ENCODE data around the gene MRPL34. TPM values are rescaled to one million over a fixed set of nuclear protein-coding genes. Genes with fewer than 3 reads are reported as not detected.

MRPL34 gene
- total and polyA plus RNA-seq, 2 experiments from 2014 or later, result 23.0 to 78.8 TPM

DNA sequence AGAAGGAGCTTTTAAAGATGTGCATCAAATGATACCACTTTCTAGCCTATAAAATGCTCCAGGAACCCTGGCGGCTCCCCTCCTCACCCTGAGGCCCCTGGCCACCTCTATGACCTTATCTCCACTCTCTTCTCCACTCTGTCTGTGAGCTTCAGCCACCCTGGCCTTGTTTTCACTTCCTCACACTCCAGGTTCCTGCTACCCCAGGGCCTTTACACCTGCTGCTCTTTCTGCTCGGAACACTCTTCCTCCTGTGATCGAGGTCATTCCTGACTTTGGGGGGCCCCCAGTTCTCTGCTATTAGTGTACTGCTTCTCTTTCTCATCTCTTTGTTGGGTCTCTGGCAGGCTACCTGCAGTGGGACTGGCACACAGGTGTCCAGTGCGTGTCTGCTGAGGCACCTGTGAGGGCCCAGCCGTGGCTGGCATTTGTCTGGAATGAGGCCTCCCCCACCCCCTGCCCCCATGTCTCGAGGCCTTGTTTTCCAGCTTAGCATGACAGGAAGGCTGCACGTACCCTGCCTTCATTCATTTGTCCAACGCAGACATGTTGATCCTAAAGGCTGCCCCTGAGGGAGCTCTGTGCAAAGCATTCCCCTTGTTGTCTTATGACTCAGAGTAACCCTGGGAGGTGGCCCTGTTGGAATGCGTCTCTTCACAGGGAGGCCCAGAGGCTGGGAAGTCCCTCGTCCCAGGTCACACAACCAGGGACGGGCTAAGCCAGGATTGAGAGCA, 6.0 kb downstream of the MRPL34 start:
- in situ Hi-C loops (cut with MboI), result no loop called here
- Histone ChIP-seq H3K27ac (peak overlapping the region; percentile 69), H4K20me1 (ENCODE audit: insufficient read depth) (no peaks in the 10 kb centered on the region), H3K4me2 (ENCODE audit: unreplicated experiment) (peak overlapping the region; percentile 53), H3K4me1 (ENCODE audit: insufficient read depth) (peaks cover 26% of the 10 kb centered on the region), H3K9me2 (ENCODE audit: insufficient read depth) (no peaks in the 10 kb centered on the region), H2AFZ (no peak overlapping the region), H3K27me3 (replicated peaks; ENCODE audit: insufficient read depth) (no peaks in the 10 kb centered on the region), H3K79me2 (ENCODE audit: insufficient read depth) (peaks cover 68% of the 10 kb centered on the region), H3K9me3 (ENCODE audit: low read depth) (no peaks in the 10 kb centered on the region), H3K36me3 (ENCODE audit: low read depth) (no peaks in the 10 kb centered on the region; the same call in 1 of the 2 replicates), H3K9ac (peak overlapping the region; percentile 62), H3K4me3 (peak overlapping the region; percentile 43; the same call in 1 of the 2 replicates), H3F3A (ENCODE audit: insufficient read depth) (0 out of 2 replicates have a peak, but pooled peaks cover under 1% of the 10 kb centered on the region)
- WGBS, 2 experiments (ENCODE audit: low coverage in 1 of 2, low lambda C conversion rate in 2 of 2, missing lambda C conversion rate in 2 of 2), result 61 to 63% methylated on average over 10 to 11 of the region's 11 CpGs
- DNase-seq, result peak; percentile 85
- TF ChIP-seq EZH2 (IDR thresholded peaks at IDR 0.05; ENCODE audit: insufficient read depth, poor library complexity, severe bottlenecking) (no peak), EZH2phosphoT487 (IDR thresholded peaks at IDR 0.05; ENCODE audit: insufficient read depth, low read depth) (no peak)

DNA sequence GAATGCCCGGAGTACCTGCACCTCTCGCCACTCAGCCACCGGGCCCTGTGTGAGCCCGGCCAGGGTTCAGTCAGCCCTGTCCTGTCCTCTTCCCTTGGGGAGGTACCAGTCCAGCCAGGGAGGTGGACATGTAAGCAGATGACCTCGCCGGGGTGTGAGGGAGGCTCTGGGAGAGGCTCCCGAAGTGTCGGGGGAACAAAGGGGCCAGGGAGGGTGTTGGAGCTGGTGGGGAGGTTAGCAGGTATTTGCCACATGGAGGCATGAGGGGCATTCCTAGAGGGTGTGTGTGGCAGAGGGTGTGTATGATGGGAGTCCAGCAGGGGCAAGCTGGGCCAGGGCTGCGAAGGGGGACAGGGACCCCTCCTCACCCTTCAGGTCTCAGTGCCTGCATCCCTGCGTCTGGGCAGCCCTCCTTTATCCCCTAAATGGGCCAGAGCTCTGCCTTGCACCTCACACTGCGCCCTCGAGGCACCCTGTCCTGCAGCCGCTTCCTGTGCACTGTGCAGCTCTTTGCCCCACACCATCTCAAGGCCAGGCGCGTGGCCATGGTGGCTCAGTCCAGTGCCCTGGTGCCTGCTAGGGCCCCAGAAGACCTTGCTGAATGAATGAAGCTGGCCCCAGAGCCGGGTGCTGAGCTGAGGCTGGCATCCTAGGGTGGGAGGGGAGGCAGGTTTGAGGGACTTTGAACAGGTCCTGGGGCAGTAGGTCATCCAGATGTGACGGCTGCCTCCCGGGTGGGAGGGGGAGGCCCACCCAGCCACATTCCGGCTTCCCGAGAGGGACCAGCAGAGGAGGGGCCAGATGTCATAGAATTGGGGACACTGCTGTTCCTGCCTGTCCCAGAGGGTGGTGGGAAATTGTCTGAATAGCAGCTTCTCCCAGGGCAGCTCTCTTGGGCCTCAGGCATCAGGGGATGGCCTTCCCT, 6.8 kb downstream of the MRPL34 start:
- no peak for TF ChIP-seq EZH2phosphoT487 (IDR thresholded peaks at IDR 0.05; ENCODE audit: insufficient read depth, low read depth)
- no peak for TF ChIP-seq EZH2 (IDR thresholded peaks at IDR 0.05; ENCODE audit: insufficient read depth, poor library complexity, severe bottlenecking)
- 76 to 78% methylated on average over 19 to 20 of the region's 20 CpGs for WGBS, 2 experiments (ENCODE audit: low coverage in 1 of 2, low lambda C conversion rate in 2 of 2, missing lambda C conversion rate in 2 of 2)
- no peaks in the 10 kb centered on the region for H3F3A ChIP-seq (ENCODE audit: insufficient read depth)
- no peaks in the 10 kb centered on the region for H3K27me3 ChIP-seq (replicated peaks; ENCODE audit: insufficient read depth)
- H3K36me3 ChIP-seq (ENCODE audit: low read depth), result no peaks in the 10 kb centered on the region; the same call in 1 of the 2 replicates
- H3K9me2 ChIP-seq (ENCODE audit: insufficient read depth), result no peaks in the 10 kb centered on the region
- peak overlapping the region; percentile 43; the same call in 1 of the 2 replicates for H3K4me3 ChIP-seq
- no peak overlapping the region for H2AFZ ChIP-seq
- peak overlapping the region; percentile 62 for H3K9ac ChIP-seq
- no peaks in the 10 kb centered on the region for H4K20me1 ChIP-seq (ENCODE audit: insufficient read depth)
- peaks cover 60% of the 10 kb centered on the region for H3K79me2 ChIP-seq (ENCODE audit: insufficient read depth)
- peaks cover 23% of the 10 kb centered on the region for H3K4me1 ChIP-seq (ENCODE audit: insufficient read depth)
- in situ Hi-C loops (cut with MboI), result no loop called here
- no peaks in the 10 kb centered on the region for H3K9me3 ChIP-seq (ENCODE audit: low read depth)
- peak overlapping the region; percentile 69 for H3K27ac ChIP-seq
- peak overlapping the region; percentile 53 for H3K4me2 ChIP-seq (ENCODE audit: unreplicated experiment)
- DNase-seq, result no peak

DNA sequence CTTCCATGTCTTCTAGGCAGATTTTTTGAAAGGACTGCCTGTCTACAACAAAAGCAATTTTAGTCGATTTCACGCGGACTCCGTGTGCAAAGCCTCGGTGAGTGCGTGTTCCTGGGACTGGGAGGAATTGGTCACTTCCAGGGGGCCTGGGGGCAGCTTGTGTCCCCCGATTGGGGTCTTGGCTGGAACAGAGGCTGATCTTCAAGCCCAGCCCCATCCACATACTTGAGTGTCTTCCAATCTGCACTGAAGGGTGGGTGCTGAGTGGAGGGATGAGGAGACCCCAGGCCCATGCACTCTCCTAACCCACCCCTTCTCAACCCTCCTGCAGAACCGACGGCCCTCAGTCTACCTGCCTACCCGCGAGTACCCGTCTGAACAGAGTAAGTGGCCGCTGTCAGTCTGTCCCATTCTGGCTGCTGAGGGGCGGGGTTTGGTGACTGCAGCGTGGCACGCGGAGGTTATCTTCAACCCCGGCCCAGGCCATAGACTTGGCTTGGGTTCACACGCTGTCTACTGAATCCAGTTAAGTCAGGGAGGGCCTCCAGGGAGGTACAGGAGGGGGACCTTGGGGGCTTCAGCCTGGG, 8.4 kb downstream of the MRPL34 start:
- peaks cover 54% of the 10 kb centered on the region for H3K79me2 ChIP-seq (ENCODE audit: insufficient read depth)
- 94 to 95% methylated on average over 19 of the region's 19 CpGs for WGBS, 2 experiments (ENCODE audit: low coverage in 1 of 2, low lambda C conversion rate in 2 of 2, missing lambda C conversion rate in 2 of 2)
- H3K4me2 ChIP-seq (ENCODE audit: unreplicated experiment), result no peak overlapping the region
- no peak for DNase-seq
- no peak overlapping the region for H3K4me3 ChIP-seq
- H3F3A ChIP-seq (ENCODE audit: insufficient read depth), result no peaks in the 10 kb centered on the region
- H4K20me1 ChIP-seq (ENCODE audit: insufficient read depth), result no peaks in the 10 kb centered on the region
- no peaks in the 10 kb centered on the region; the same call in 1 of the 2 replicates for H3K36me3 ChIP-seq (ENCODE audit: low read depth)
- H3K4me1 ChIP-seq (ENCODE audit: insufficient read depth), result peaks cover 23% of the 10 kb centered on the region
- no peaks in the 10 kb centered on the region for H3K9me2 ChIP-seq (ENCODE audit: insufficient read depth)
- no peak overlapping the region for H3K9ac ChIP-seq
- in situ Hi-C loops (cut with MboI), result no loop called here
- no peak overlapping the region for H3K27ac ChIP-seq
- TF ChIP-seq EZH2 (IDR thresholded peaks at IDR 0.05; ENCODE audit: insufficient read depth, poor library complexity, severe bottlenecking) (no peak), EZH2phosphoT487 (IDR thresholded peaks at IDR 0.05; ENCODE audit: insufficient read depth, low read depth) (no peak)
- H2AFZ ChIP-seq, result no peak overlapping the region
- H3K27me3 ChIP-seq (replicated peaks; ENCODE audit: insufficient read depth), result no peaks in the 10 kb centered on the region
- H3K9me3 ChIP-seq (ENCODE audit: low read depth), result no peaks in the 10 kb centered on the region

DNA sequence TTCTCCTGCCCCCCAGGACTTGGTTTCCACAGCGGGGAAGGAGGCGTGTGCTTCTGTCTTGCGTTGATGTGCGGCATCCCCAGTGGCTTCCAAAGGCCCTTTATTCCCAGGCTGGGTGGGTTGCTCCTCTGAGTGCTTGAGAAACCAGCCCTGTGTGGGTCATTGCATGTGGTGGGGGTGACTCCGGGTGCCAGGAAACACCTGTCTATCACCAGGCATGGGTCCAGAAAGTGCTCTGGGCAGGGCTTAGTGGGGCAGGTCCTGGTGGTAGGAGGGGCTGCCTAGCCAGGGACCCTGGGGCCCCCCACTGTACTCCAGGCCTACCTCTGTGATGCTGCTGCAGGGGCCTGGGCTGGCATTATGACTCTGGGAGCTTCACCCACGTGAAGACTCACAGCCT, 13.3 kb downstream of the MRPL34 start:
- Histone ChIP-seq H3K4me3 (no peak overlapping the region), H2AFZ (no peak overlapping the region), H3K27ac (no peak overlapping the region), H3K4me2 (ENCODE audit: unreplicated experiment) (no peak overlapping the region), H3K9ac (no peak overlapping the region), H3K9me2 (ENCODE audit: insufficient read depth) (no peaks in the 10 kb centered on the region), H3K79me2 (ENCODE audit: insufficient read depth) (peaks cover 8% of the 10 kb centered on the region), H4K20me1 (ENCODE audit: insufficient read depth) (no peaks in the 10 kb centered on the region), H3K9me3 (ENCODE audit: low read depth) (no peaks in the 10 kb centered on the region), H3K4me1 (ENCODE audit: insufficient read depth) (no peaks in the 10 kb centered on the region), H3K27me3 (replicated peaks; ENCODE audit: insufficient read depth) (no peaks in the 10 kb centered on the region), H3K36me3 (ENCODE audit: low read depth) (no peaks in the 10 kb centered on the region; the same call in 1 of the 2 replicates), H3F3A (ENCODE audit: insufficient read depth) (no peaks in the 10 kb centered on the region)
- in situ Hi-C loops (cut with MboI), result no loop called here
- no peak for DNase-seq
- TF ChIP-seq EZH2phosphoT487 (IDR thresholded peaks at IDR 0.05; ENCODE audit: insufficient read depth, low read depth), result no peak
- TF ChIP-seq EZH2 (IDR thresholded peaks at IDR 0.05; ENCODE audit: insufficient read depth, poor library complexity, severe bottlenecking), result no peak
- WGBS, 2 experiments (ENCODE audit: low coverage in 1 of 2, low lambda C conversion rate in 2 of 2, missing lambda C conversion rate in 2 of 2), result 69 to 73% methylated on average over 6 of the region's 6 CpGs
